Measurements from ENCODE around the gene IL16. TPM values are rescaled to one million over a fixed set of nuclear protein-coding genes. Genes with fewer than 3 reads are reported as not detected.

Gene IL16
- total RNA-seq, 1 experiment from 2014 or later, result 1.8 TPM

DNA sequence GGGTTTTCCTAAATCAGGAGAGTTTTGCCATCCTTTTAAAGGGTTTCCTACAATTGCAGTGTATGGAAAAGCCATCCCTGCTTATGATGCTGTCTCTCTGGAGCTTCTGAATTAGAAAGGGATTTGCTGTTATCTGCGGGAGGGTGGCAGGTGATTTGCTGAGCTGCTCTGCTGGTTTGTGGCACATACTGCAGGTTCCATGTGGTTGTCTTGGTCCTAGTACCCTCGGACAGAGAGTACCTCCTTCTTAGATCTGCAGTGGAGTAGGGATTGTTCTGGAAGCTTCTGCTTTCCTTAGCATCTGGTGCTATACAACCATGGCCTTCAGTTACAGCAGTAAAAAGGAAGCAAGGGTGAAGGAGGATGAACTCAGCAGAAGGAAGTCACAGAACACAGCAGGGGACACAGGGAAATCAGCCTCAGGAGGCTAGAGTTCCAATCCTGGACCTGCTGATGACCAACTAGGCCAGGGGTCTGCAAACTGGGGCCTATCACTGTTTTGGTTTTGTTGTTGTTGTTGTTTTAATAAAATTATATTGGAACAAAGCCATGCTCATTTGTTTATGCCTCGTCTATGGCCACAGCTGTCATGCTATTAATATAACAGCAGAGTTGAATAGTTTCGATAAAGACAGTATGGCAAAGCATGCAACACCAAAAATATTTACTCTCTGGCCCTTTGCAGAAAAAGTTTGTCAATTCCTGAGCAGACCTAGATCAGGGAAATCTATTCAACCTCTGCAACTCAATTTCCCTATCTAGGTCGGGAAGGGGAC is 87.8 kb downstream of the IL16 start:
- Histone ChIP-seq H3K27me3 (replicated peaks; ENCODE audit: insufficient read depth, low read depth, low read length, poor library complexity) (no peaks in the 10 kb centered on the region), H3K4me1 (ENCODE audit: insufficient read depth, low read length, poor library complexity, severe bottlenecking) (no peaks in the 10 kb centered on the region), H3K36me3 (ENCODE audit: insufficient read depth, low read length, poor library complexity, severe bottlenecking) (no peaks in the 10 kb centered on the region), H3K27ac (ENCODE audit: low read depth, low read length, poor library complexity, severe bottlenecking) (no peak overlapping the region), H3K4me3 (ENCODE audit: low read depth, low read length, poor library complexity, severe bottlenecking) (no peak overlapping the region), H3K9me3 (ENCODE audit: low read depth, low read length, poor library complexity, severe bottlenecking) (no peaks in the 10 kb centered on the region)
- DNase-seq (ENCODE audit: low spot score), result no peak
- POLR2A ChIA-PET (ENCODE audit: low non-redundant PET), result no interaction called here
- CTCF ChIA-PET, result interaction anchor here (1.1 kb wide), 1 partner anchor 9 kb away, joined by 3 read pairs; no protein-coding TSS in a partner anchor
- no TSS peak for BruUV-seq (replicated peaks)
- TF ChIP-seq, protein P1, sequence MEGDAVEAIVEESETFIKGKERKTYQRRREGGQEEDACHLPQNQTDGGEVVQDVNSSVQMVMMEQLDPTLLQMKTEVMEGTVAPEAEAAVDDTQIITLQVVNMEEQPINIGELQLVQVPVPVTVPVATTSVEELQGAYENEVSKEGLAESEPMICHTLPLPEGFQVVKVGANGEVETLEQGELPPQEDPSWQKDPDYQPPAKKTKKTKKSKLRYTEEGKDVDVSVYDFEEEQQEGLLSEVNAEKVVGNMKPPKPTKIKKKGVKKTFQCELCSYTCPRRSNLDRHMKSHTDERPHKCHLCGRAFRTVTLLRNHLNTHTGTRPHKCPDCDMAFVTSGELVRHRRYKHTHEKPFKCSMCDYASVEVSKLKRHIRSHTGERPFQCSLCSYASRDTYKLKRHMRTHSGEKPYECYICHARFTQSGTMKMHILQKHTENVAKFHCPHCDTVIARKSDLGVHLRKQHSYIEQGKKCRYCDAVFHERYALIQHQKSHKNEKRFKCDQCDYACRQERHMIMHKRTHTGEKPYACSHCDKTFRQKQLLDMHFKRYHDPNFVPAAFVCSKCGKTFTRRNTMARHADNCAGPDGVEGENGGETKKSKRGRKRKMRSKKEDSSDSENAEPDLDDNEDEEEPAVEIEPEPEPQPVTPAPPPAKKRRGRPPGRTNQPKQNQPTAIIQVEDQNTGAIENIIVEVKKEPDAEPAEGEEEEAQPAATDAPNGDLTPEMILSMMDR (conservative IDR thresholded peaks at IDR 0.05; ENCODE audit: low read depth, low read length), result no peak
- no peak for TF ChIP-seq EZH2 (IDR thresholded peaks at IDR 0.05; ENCODE audit: borderline replicate concordance, low read depth, low read length, poor library complexity, severe bottlenecking)
- intact Hi-C loops (cut with micrococcal nuclease; ENCODE audit: unreplicated experiment), result no loop called here

DNA sequence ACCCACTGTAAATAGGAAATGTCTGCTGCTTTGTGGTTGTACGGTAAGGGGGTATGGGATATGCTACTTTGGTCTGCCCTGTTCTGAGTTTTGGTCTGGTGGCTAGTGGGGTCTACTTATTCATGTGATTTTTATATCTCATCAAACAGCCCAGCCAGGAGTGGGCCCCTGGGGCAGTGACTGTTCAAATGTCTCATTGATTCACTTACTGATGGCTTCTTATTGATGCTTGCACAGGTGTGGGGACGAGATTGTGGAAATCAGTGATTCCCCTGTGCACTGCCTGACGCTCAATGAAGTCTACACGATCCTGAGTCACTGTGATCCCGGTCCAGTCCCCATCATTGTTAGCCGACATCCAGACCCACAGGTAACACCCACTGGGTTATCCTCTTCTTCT is 88.8 kb downstream of the IL16 start:
- no peaks in the 10 kb centered on the region for H3K4me1 ChIP-seq (ENCODE audit: insufficient read depth, low read length, poor library complexity, severe bottlenecking)
- intact Hi-C loops (cut with micrococcal nuclease; ENCODE audit: unreplicated experiment), result no loop called here
- TF ChIP-seq, protein P1 (conservative IDR thresholded peaks at IDR 0.05; ENCODE audit: low read depth, low read length), result no peak
- TF ChIP-seq EZH2 (IDR thresholded peaks at IDR 0.05; ENCODE audit: borderline replicate concordance, low read depth, low read length, poor library complexity, severe bottlenecking), result no peak
- H3K4me3 ChIP-seq (ENCODE audit: low read depth, low read length, poor library complexity, severe bottlenecking), result no peak overlapping the region
- H3K27me3 ChIP-seq (replicated peaks; ENCODE audit: insufficient read depth, low read depth, low read length, poor library complexity), result no peaks in the 10 kb centered on the region
- ChIA-PET CTCF (no interaction called here), POLR2A (ENCODE audit: low non-redundant PET) (interaction anchor here (0.7 kb wide), 1 partner anchor 16 kb away, joined by 5 read pairs; no protein-coding TSS in a partner anchor)
- H3K9me3 ChIP-seq (ENCODE audit: low read depth, low read length, poor library complexity, severe bottlenecking), result no peaks in the 10 kb centered on the region
- no peaks in the 10 kb centered on the region for H3K36me3 ChIP-seq (ENCODE audit: insufficient read depth, low read length, poor library complexity, severe bottlenecking)
- no peak for DNase-seq (ENCODE audit: low spot score)
- no peak overlapping the region for H3K27ac ChIP-seq (ENCODE audit: low read depth, low read length, poor library complexity, severe bottlenecking)
- BruUV-seq (replicated peaks), result no TSS peak

DNA sequence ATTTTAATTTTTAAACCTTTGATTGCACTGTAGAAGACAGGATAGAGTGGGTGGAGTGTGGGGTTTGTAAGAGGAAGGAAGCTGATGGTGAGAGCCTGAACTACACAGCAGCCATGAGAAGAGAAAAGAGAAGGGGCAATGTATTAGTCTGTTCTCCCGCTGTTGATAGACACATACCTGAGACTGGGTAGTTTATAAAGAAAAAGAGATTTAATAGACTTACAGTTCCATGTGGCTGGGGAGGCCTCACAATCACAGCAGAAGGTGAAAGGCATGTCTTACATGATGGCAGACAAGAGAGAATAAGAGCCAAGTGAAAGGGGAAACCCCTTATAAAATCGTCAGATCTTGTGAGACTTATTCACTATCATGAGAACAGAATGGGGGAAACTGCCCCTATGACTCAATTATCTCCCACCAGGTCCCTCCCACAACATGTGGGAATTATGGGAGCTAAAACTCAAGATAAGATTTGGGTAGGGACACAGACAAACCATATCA is 90.0 kb downstream of the IL16 start:
- no peak overlapping the region for H3K4me3 ChIP-seq (ENCODE audit: low read depth, low read length, poor library complexity, severe bottlenecking)
- DNase-seq (ENCODE audit: low spot score), result no peak
- no peak for TF ChIP-seq EZH2 (IDR thresholded peaks at IDR 0.05; ENCODE audit: borderline replicate concordance, low read depth, low read length, poor library complexity, severe bottlenecking)
- TF ChIP-seq, protein P1 (conservative IDR thresholded peaks at IDR 0.05; ENCODE audit: low read depth, low read length), result no peak
- no peaks in the 10 kb centered on the region for H3K27me3 ChIP-seq (replicated peaks; ENCODE audit: insufficient read depth, low read depth, low read length, poor library complexity)
- BruUV-seq (replicated peaks), result no TSS peak
- no peaks in the 10 kb centered on the region for H3K4me1 ChIP-seq (ENCODE audit: insufficient read depth, low read length, poor library complexity, severe bottlenecking)
- H3K9me3 ChIP-seq (ENCODE audit: low read depth, low read length, poor library complexity, severe bottlenecking), result no peaks in the 10 kb centered on the region
- ChIA-PET POLR2A (ENCODE audit: low non-redundant PET) (no interaction called here), CTCF (no interaction called here)
- intact Hi-C loops (cut with micrococcal nuclease; ENCODE audit: unreplicated experiment), result no loop called here
- no peak overlapping the region for H3K27ac ChIP-seq (ENCODE audit: low read depth, low read length, poor library complexity, severe bottlenecking)
- no peaks in the 10 kb centered on the region for H3K36me3 ChIP-seq (ENCODE audit: insufficient read depth, low read length, poor library complexity, severe bottlenecking)
